ENCODE results near the gene STK35. TPM values are rescaled to one million over a fixed set of nuclear protein-coding genes. Genes with fewer than 3 reads are reported as not detected.

The STK35 gene
- total and polyA plus RNA-seq, 9 of the 15 experiments (the other 6 are each of a cell fraction or from before 2014, with no cell fraction given) = 1.0 to 11.0 (median 6.3) TPM

DNA sequence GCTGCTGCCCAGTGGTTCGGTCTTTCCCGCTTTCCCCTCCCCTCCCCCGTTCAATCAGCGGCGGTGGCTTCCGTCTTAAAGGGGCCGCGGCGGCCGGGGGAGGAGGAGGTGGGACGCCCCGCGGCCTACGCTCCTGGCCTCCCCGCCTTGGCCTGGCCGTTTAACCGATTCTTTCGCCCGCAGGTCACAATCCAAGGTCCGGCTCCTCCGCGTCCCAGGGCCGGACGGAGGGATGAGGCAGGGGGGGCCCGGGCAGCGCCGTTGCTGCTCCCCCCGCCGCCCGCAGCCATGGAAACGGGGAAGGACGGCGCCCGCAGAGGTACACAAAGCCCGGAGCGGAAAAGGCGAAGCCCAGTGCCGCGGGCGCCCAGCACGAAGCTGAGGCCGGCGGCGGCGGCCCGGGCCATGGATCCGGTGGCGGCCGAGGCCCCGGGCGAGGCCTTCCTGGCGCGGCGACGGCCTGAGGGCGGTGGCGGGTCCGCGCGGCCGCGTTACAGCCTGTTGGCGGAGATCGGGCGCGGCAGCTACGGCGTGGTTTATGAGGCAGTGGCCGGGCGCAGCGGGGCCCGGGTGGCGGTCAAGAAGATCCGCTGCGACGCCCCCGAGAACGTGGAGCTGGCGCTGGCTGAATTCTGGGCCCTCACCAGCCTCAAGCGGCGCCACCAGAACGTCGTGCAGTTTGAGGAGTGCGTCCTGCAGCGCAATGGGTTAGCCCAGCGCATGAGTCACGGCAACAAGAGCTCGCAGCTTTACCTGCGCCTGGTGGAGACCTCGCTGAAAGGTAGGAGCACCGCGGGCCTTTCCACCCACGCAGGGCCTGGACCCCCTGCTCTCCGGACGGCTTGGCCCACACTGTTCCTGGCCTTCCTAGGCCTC, 1.2 kb downstream of the STK35 start (continued):
- TF ChIP-seq, protein P1, sequence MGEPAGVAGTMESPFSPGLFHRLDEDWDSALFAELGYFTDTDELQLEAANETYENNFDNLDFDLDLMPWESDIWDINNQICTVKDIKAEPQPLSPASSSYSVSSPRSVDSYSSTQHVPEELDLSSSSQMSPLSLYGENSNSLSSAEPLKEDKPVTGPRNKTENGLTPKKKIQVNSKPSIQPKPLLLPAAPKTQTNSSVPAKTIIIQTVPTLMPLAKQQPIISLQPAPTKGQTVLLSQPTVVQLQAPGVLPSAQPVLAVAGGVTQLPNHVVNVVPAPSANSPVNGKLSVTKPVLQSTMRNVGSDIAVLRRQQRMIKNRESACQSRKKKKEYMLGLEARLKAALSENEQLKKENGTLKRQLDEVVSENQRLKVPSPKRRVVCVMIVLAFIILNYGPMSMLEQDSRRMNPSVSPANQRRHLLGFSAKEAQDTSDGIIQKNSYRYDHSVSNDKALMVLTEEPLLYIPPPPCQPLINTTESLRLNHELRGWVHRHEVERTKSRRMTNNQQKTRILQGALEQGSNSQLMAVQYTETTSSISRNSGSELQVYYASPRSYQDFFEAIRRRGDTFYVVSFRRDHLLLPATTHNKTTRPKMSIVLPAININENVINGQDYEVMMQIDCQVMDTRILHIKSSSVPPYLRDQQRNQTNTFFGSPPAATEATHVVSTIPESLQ (CRISPR knock-in tag; IDR thresholded peaks at IDR 0.05) = 0 out of 2 replicates have a peak, but pooled peaks have one; percentile 23
- TF ChIP-seq ARID1B (IDR thresholded peaks at IDR 0.05) (no peak), EGR1 (conservative IDR thresholded peaks at IDR 0.05) (peak; percentile 84), LEF1 (IDR thresholded peaks at IDR 0.05) (no peak), ZEB2 (IDR thresholded peaks at IDR 0.05) (no peak), SP2 (IDR thresholded peaks at IDR 0.05; ENCODE audit: extremely low read depth, low read depth, low read length, poor library complexity, severe bottlenecking) (no peak), TEAD1 (CRISPR knock-in tag; IDR thresholded peaks at IDR 0.05) (peak in 1 of 2 experiments; percentile 63; a peak in 2 of 4 replicates), TAL1 (IDR thresholded peaks at IDR 0.05) (no peak), RNF2 (IDR thresholded peaks at IDR 0.05) (peak; percentile 49; the same call in 1 of the 2 replicates), ZNF707 (CRISPR knock-in tag; conservative IDR thresholded peaks at IDR 0.05) (no peak)
- TF ChIP-seq, protein P2, sequence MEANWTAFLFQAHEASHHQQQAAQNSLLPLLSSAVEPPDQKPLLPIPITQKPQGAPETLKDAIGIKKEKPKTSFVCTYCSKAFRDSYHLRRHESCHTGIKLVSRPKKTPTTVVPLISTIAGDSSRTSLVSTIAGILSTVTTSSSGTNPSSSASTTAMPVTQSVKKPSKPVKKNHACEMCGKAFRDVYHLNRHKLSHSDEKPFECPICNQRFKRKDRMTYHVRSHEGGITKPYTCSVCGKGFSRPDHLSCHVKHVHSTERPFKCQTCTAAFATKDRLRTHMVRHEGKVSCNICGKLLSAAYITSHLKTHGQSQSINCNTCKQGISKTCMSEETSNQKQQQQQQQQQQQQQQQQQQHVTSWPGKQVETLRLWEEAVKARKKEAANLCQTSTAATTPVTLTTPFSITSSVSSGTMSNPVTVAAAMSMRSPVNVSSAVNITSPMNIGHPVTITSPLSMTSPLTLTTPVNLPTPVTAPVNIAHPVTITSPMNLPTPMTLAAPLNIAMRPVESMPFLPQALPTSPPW (CRISPR knock-in tag; IDR thresholded peaks at IDR 0.05) = peak; percentile 98
- TF ChIP-seq, protein P3, sequence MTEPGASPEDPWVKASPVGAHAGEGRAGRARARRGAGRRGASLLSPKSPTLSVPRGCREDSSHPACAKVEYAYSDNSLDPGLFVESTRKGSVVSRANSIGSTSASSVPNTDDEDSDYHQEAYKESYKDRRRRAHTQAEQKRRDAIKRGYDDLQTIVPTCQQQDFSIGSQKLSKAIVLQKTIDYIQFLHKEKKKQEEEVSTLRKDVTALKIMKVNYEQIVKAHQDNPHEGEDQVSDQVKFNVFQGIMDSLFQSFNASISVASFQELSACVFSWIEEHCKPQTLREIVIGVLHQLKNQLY (CRISPR knock-in tag; conservative IDR thresholded peaks at IDR 0.05) = no peak
- TF ChIP-seq, protein P4, sequence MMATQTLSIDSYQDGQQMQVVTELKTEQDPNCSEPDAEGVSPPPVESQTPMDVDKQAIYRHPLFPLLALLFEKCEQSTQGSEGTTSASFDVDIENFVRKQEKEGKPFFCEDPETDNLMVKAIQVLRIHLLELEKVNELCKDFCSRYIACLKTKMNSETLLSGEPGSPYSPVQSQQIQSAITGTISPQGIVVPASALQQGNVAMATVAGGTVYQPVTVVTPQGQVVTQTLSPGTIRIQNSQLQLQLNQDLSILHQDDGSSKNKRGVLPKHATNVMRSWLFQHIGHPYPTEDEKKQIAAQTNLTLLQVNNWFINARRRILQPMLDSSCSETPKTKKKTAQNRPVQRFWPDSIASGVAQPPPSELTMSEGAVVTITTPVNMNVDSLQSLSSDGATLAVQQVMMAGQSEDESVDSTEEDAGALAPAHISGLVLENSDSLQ (IDR thresholded peaks at IDR 0.05) = peak; percentile 83
- TF ChIP-seq, protein P5, sequence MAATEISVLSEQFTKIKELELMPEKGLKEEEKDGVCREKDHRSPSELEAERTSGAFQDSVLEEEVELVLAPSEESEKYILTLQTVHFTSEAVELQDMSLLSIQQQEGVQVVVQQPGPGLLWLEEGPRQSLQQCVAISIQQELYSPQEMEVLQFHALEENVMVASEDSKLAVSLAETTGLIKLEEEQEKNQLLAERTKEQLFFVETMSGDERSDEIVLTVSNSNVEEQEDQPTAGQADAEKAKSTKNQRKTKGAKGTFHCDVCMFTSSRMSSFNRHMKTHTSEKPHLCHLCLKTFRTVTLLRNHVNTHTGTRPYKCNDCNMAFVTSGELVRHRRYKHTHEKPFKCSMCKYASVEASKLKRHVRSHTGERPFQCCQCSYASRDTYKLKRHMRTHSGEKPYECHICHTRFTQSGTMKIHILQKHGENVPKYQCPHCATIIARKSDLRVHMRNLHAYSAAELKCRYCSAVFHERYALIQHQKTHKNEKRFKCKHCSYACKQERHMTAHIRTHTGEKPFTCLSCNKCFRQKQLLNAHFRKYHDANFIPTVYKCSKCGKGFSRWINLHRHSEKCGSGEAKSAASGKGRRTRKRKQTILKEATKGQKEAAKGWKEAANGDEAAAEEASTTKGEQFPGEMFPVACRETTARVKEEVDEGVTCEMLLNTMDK (IDR thresholded peaks at IDR 0.05; ENCODE audit: borderline replicate concordance, insufficient read depth, low read depth, low read length, poor library complexity, severe bottlenecking) = no peak
